H4 (cell line): ENCODE data around the gene LFNG. TPM values are rescaled to one million over a fixed set of nuclear protein-coding genes. Genes with fewer than 3 reads are reported as not detected.
A peak's percentile ranks its signal among the peaks of the same experiment; 100 is the strongest.

ENCODE experiments used
- DNase-seq: peaks from one replicate; pipeline ENCODE4 v3.0.0-alpha.2; 2015; ENCODE audit warnings: low spot score
- total RNA-seq: library from RNA; depleted of rRNA; stranded (reverse); fragments of >200 nt; shearing (Covaris generic); gene quantifications from 2 replicates; pipeline ENCODE4 v1.2.3, GENCODE V29; 2014; rRNA removed

LFNG gene
- total RNA-seq, 1 experiment from 2014 or later, result 11.0 TPM

GRCh38 chr7:2570021-2570420, 50.4 kb downstream of the LFNG start:
- DNase-seq, result no peak

GRCh38 chr7:2571409-2571808, 51.8 kb downstream of the LFNG start:
- no peak for DNase-seq

GRCh38 chr7:2572101-2572842, 52.7 kb downstream of the LFNG start:
- peak; percentile 61 for DNase-seq

GRCh38 chr7:2573761-2574160, 54.2 kb downstream of the LFNG start:
- no peak for DNase-seq

- DNase-seq, result no peak
Measured at GRCh38 chr7:2575046-2575732, 55.6 kb downstream of the LFNG start.

- DNase-seq, result no peak
Measured at GRCh38 chr7:2575733-2576340, 56.3 kb downstream of the LFNG start.

- no peak for DNase-seq
Measured at GRCh38 chr7:2576742-2577491, 57.3 kb downstream of the LFNG start.

Other genes with a start within 250 kb of the LFNG start
- 27.7 and 40.2 TPM in 2 replicates for gene SNX8, start 205.3 kb upstream of the LFNG start, total RNA-seq
- gene EIF3B, start 164.9 kb upstream of the LFNG start, total RNA-seq, result 361 and 382 TPM in 2 replicates
- gene CHST12, start 116.2 kb upstream of the LFNG start, total RNA-seq, result 18.8 and 20.6 TPM in 2 replicates
- not detected in 2 replicates for gene GRIFIN, start 43.4 kb upstream of the LFNG start, total RNA-seq
- gene BRAT1, start 35.8 kb downstream of the LFNG start, total RNA-seq, result 31.7 and 41.5 TPM in 2 replicates
- gene IQCE, start 39.2 kb downstream of the LFNG start, total RNA-seq, result 13.5 and 17.2 TPM in 2 replicates
- 25.2 and 25.3 TPM in 2 replicates for gene TTYH3, start 112.2 kb downstream of the LFNG start, total RNA-seq
- gene AMZ1, start 168.4 kb downstream of the LFNG start, total RNA-seq, result not detected in 2 replicates